NCI-H1436 treated with DMSO at 0.1 percent for 48 hours (cell line): ENCODE measurements around the gene LMX1B.

Experiments used
- DNase-seq: peaks from one replicate; lab custom pipeline; 2025; lab: John Stamatoyannopoulos, UW

LMX1B gene

DNA sequence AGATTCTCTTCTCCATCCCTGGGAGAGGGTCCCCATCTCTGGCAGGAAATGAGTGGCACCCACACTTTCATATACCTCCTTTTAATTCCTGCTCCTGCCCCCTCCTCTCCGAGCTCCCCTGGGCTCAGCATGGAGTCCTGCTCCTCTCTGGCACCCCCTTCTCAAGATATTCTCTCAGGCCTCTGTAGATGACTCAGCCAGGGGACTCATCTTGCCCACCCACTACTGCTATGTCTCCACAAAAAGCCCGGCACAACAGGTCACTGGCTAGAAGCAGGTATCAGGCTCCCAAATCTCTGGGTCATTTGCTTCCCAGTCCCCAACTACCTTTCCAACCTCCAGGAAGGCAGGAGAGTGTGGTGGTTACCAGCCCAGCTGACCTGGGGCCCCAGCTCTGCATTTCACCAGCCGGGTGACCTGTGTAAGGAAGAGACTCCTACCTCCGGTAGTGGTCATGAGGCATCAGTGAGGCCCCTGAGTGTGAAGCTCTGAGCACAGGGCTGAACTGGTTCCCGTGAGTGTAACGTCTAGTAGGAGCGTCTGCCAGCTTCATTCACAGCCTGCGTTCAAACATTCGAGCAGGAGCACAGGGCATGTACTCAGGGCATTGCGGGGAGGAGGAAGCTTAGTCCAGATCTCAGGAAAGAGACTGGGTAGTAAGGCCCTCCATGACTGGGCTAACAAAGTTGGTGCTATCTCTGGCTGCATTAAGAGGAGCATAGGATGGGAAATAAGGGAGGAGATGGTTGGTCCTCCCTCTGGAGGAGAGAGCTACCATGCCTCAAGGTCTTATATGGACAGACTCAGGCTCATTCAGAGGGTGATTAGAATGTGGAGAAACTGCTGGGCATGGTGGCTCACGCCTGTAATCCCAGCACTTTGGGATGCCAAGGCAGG, 63.7 kb downstream of the LMX1B start:
- DNase-seq = no peak

DNA sequence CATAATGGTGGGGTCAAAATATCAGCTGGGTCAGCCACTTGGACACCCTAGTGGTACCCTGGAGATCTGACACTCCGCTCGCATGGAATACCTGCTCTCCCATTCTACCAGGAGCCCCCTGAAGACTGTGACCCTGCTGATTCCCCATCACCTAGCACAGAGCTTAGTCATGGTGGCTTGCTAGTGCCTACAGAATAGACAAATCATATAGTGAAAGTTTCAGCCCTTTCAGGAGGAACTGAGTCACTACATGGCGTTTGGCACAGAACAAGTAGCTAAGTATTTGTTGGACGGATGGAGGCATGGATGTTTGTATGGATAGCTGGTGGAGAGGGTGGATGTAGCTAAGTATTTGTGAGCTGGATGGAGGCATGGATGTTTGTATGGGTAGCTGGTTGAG, 65.3 kb downstream of the LMX1B start:
- no peak for DNase-seq

DNA sequence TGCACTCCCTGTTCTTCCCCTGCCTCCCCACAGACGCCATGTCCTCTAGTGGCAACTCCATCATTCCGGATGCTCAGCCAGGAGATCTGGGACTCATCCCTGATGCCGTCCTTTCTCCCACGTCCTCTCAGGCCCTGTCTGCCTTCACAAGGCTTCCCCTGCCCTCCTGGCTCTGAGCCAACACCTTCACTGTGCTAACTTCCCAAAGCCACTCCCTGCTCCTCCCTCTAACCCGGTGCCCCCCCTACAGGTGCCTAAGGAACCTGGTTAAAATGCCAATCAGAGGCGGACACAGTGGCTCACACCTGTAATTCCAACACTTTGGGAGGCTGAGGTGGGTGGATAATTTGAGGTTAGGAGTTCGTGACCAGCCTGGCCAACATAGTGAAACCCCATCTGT, 67.6 kb downstream of the LMX1B start:
- DNase-seq = no peak

DNA sequence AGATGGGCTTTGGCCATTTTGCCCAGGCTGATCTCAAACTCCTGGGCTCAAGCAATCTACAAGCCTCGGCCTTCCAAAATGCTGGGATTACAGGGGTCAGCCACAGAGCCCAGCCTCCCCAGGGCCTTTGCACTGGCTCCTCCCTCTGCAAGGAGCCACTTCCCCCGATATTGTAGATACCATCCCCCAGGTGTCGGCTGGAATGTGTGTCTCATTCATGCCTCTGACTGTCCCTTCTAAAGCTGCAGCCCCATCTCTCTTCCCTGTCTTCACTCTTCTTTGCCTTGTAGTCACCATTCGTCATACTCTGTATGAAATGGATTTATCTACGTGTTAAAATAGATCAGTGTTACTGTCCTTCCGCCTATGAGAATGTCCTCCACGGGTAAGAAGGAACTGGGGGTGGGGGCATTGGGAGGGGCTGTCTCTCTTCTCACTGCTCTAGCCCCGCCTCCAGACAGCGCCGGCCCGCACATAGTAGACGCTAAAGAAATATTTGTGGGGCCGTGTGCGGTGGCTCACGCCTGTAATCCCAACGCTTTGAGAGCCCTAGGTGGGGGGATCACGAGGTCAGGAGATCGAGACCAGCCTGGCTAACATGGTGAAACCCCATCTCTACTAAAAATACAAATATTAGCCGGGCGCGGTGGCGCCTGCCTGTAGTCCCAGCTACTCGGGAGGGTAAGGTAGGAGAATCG, 68.5 kb downstream of the LMX1B start:
- no peak for DNase-seq

- DNase-seq = no peak
Measured at GRCh38 chr9:126682928-126683697, 69.4 kb downstream of the LMX1B start.

DNA sequence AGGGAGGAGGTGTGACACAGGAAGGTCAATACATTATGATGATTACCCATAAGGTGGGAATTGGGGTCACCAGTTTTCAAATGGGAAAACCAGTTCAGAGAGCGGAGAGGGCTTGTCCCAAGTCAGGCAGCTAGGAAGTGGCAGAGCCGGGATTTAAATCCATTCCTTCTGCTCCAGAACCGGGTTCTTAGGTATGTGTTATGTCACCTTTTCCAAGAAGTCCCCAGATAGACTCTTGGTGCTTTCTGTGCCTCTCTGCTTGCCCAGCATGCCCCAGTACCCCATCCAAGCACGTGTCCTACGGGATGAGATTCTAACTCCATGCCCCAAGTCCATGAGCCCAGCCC, 69.9 kb downstream of the LMX1B start:
- DNase-seq = no peak

- DNase-seq = no peak
Measured at GRCh38 chr9:126684345-126684744, 70.6 kb downstream of the LMX1B start.

DNA sequence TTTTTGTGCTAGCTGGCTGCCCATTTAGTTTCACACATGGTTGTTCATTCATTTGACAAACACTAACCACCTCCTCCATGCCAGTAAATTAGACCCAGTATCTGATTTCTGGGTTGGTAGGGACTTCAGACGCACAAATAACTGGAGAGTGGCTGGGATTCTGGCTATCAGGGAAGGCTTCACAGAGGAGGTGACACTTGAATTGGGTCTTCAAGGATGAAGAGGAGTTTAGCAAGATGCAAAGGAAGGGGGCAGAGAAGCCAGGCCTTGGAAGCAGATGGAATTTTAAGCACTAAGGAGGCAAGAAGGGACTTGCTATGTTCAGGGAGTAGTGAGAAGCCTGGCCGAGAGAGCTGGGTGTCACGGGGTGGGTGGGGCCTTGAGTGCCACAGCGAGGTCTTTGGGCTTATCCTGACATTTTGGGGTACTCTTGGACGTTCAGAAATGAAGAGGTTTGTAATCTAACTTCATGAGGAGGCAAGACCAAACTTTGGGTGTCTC, 71.3 kb downstream of the LMX1B start:
- no peak for DNase-seq

DNA sequence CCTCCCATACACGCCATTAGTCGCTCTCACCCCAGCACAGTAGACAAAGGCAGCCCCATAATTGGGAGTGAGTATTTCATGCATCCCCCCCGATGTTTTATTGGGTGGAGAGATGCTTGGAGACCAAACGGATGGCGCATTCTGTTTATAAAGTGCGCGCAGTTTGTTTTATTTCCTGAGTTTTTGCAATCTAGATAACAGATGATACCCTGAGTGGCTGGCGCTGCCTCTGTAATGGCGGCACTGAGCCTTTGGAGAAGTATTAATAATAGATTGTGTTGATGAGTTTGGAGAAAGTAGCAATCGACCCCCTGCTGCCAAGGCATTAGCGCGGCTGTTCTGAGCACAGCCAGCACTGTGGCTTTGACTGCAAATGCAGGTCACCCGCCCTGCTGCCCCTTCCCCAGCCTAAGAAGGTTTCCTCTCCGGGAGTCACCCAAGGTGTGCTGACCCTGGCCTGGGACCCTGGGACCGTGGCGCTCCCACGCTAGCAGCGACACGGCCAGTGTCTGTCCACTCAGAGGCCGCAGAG, 74.3 kb downstream of the LMX1B start:
- DNase-seq = no peak

- no peak for DNase-seq
Measured at GRCh38 chr9:126688617-126689016, 74.9 kb downstream of the LMX1B start.

- DNase-seq = no peak
Measured at GRCh38 chr9:126689027-126689825, 75.5 kb downstream of the LMX1B start.

DNA sequence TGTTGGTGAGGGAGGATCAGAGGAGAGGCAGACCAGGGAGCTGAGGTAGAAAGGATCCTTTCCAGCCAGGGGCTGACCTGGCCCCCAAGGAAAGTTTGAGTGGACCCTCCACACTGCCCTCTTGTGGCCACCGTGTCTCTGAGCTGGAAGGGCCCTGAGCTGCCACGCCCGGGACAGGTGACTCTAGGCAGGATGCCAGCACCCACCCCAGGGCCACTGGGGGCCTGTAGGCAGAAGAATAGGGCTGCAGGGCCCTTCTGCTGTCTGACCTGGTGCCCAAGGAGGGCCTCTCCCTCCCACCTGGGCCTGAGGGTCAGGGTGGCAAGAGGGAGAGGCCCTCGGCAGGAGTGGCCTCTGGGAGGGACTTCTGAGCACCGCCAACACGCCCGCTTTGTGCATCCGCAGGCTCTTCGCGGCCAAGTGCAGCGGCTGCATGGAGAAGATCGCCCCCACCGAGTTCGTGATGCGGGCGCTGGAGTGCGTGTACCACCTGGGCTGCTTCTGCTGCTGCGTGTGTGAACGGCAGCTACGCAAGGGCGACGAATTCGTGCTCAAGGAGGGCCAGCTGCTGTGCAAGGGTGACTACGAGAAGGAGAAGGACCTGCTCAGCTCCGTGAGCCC, 76.8 kb downstream of the LMX1B start:
- no peak for DNase-seq

- DNase-seq = no peak
Measured at GRCh38 chr9:126692041-126692758, 78.5 kb downstream of the LMX1B start.

GRCh38 chr9:126692759-126693427, 79.2 kb downstream of the LMX1B start:
- no peak for DNase-seq

GRCh38 chr9:126693428-126693944, 79.8 kb downstream of the LMX1B start:
- no peak for DNase-seq

DNA sequence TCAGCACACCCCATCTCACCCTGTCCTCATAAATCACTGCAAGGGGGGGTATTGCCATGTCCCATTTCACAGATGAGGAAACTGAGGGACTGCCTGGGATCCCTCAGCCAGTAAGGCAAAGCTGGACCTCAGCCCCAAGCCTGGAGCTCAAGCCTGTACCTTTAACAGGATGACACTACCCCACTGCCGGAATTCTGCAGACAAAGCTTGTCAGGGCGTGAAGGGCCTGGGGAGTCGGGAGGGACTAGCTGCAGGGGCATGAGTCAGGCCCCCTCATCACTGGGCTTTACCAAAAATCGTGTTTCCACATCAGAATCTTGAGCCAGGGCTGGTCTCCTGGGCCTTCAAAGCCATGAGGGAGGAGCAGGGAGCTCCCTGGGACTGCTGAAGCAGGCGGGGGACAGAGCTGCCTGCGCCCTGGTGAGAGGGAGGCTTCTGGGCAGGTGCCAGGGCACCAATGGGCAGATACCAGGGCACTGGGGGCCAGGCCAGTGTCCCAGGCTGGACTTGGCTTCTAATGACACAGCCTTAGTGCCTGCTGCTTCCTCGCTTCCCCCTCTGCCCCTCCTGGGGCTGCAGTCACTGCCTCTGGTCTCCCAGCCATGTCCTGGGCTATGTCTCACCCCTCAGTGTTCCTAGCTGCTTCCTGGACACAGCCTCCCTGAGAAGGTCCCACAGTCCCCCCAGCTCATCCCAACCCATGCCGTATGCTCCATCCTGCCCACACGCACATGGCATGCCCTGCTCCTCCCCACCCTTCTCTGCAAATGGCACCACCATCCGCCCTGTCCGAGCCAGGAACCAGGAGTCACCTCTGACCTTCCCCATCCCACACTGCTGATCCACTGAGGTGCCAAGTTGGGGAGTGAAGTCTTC, 80.7 kb downstream of the LMX1B start:
- DNase-seq = no peak

GRCh38 chr9:126695186-126695585, 81.5 kb downstream of the LMX1B start:
- no peak for DNase-seq

- DNase-seq = no peak
Measured at GRCh38 chr9:126695701-126696400, 82.1 kb downstream of the LMX1B start.
